HepG2 (cell line): ENCODE results near the gene SLC6A12. TPM values are rescaled to one million over a fixed set of nuclear protein-coding genes. Genes with fewer than 3 reads are reported as not detected.

Source experiments
- KDM5B ChIP-seq: sonication (generic); formaldehyde crosslinking; IDR thresholded peaks from 2 replicates; pipeline ENCODE4 v1.4.0; 2020; ENCODE audit warnings: missing genetic modification reagents, mild to moderate bottlenecking, borderline replicate concordance
- PLSCR1 ChIP-seq: sonication (generic); formaldehyde crosslinking; IDR thresholded peaks from 2 replicates; pipeline ENCODE4 v1.5.0; 2020; ENCODE audit warnings: missing genetic modification reagents, mild to moderate bottlenecking, borderline replicate concordance
- PRDM15 ChIP-seq: sonication (generic); formaldehyde crosslinking; IDR thresholded peaks from 2 replicates; pipeline ENCODE4 v1.4.0; 2020; ENCODE audit warnings: missing genetic modification reagents
- SKIL ChIP-seq: sonication (generic); formaldehyde crosslinking; IDR thresholded peaks from 2 replicates; pipeline ENCODE4 v1.8.0; 2022; ENCODE audit warnings: missing genetic modification reagents, mild to moderate bottlenecking, moderate library complexity, borderline replicate concordance
- SMAD3 ChIP-seq: sonication (generic); formaldehyde crosslinking; IDR thresholded peaks from 2 replicates; pipeline ENCODE4 v1.4.0; 2020; ENCODE audit warnings: missing genetic modification reagents
- TIGD3 ChIP-seq: sonication (generic); formaldehyde crosslinking; IDR thresholded peaks from 2 replicates; pipeline ENCODE4 v1.5.1; 2020; ENCODE audit warnings: mild to moderate bottlenecking, missing genetic modification reagents, borderline replicate concordance
- XBP1 ChIP-seq: sonication (generic); formaldehyde crosslinking; IDR thresholded peaks from 2 replicates; pipeline ENCODE4 v1.5.0; 2020; ENCODE audit warnings: missing genetic modification reagents
- ZBTB40 ChIP-seq, 2 experiments: fragments of 450-650 bp in 1 of 2; sonication (generic) in 1 of 2; formaldehyde crosslinking in 1 of 2; IDR thresholded peaks; 2 replicates each; pipeline versions ENCODE4 v1.6.1 to v1.8.0; 2016 to 2022; ENCODE audit warnings: antibody characterized with exemption in 1 of 2, mild to moderate bottlenecking in 1 of 2, missing genetic modification reagents in 1 of 2
- ZNF562 ChIP-seq: sonication (generic); formaldehyde crosslinking; IDR thresholded peaks from 2 replicates; pipeline ENCODE4 v1.8.0; 2022; ENCODE audit warnings: missing genetic modification reagents, borderline replicate concordance
- polyA plus RNA-seq, 8 experiments: library from polyadenylated mRNA; depleted of rRNA in 3 of 8; stranded (reverse) in 7 of 8; unstranded in 1 of 8; fragments of >200 nt; fragmentation: Illumina TruSeq in 4 of 8; extraction: Trizol in 4 of 8; gene quantifications; 2 replicates each; pipeline versions ENCODE4 v1.2.1 to v1.2.3, GENCODE V29; 2011 to 2016; ENCODE audit warnings: low read depth in 4 of 8, missing spikeins in 1 of 8, mixed read lengths in 1 of 8; ENCODE audit not compliant: insufficient read depth in 1 of 8
- total RNA-seq, 5 experiments: library from RNA; depleted of rRNA; stranded (reverse); fragments of >200 nt; fragmentation: Illumina TruSeq; extraction: Trizol; gene quantifications; 2 replicates each; pipeline ENCODE4 v1.2.3, GENCODE V29; 2016; ENCODE audit warnings: low read depth in 1 of 5

SLC6A12 gene
- total and polyA plus RNA-seq, 2 of the 13 experiments (the other 11 are each of a cell fraction or from before 2014, with no cell fraction given), result 3.7 to 18.8 TPM

GRCh38 chr12:210277-211141 is 3.4 kb downstream of the SLC6A12 start (continued):
- TF ChIP-seq ZBTB40 (IDR thresholded peaks at IDR 0.05), result no peak
- peak; percentile 90 for TF ChIP-seq ZBTB40 (CRISPR knock-in tag; IDR thresholded peaks at IDR 0.05)
- TF ChIP-seq PRDM15 (CRISPR knock-in tag), result no peak
- no peak for TF ChIP-seq TIGD3 (CRISPR knock-in tag)
- peak; percentile 74; the same call in 1 of the 2 replicates for TF ChIP-seq KDM5B (CRISPR knock-in tag)
- no peak for TF ChIP-seq ZNF562
- TF ChIP-seq XBP1 (CRISPR knock-in tag), result no peak
- peak; percentile 98 for TF ChIP-seq SMAD3 (CRISPR knock-in tag)
- no peak for TF ChIP-seq PLSCR1 (CRISPR knock-in tag)
- peak; percentile 100 for TF ChIP-seq SKIL (CRISPR knock-in tag)
